Right lobe of liver (tissue), 6 donors: ENCODE measurements around the gene COMMD1. TPM values are rescaled to one million over a fixed set of nuclear protein-coding genes. Genes with fewer than 3 reads are reported as not detected.

Experiments used
- ATAC-seq, 4 donors: fragments of 200-7000 bp; cut with Tn5 transposase; one replicate each; pipeline ENCODE4 v1.9.1; 2020; ENCODE audit warnings: mild to moderate bottlenecking in 4 of 4, moderate library complexity in 4 of 4
- DNase-seq, 3 donors: peaks; one replicate each; pipeline ENCODE4 v3.0.0-alpha.2; 2020
- H3K27ac ChIP-seq, 3 donors: fragments of 200-600 bp; one replicate each; pipeline ENCODE4 v1.8.0; 2022
- H3K27me3 ChIP-seq, 2 donors: fragments of 200-600 bp; one replicate each; pipeline ENCODE4 v1.8.0; 2022
- H3K36me3 ChIP-seq, 4 donors: fragments of 200-600 bp; sonication (generic) in 1 of 4; one replicate each; pipeline versions ENCODE4 v1.5.1 to v1.8.0; 2017 to 2022; ENCODE audit warnings: control low read depth in 1 of 4
- H3K4me1 ChIP-seq, 4 donors: fragments of 200-600 bp; sonication (generic) in 1 of 4; one replicate each; pipeline versions ENCODE4 v1.5.1 to v1.8.0; 2017 to 2022; ENCODE audit warnings: control low read depth in 1 of 4
- H3K4me3 ChIP-seq, 3 donors: fragments of 200-600 bp; one replicate each; pipeline ENCODE4 v1.8.0; 2022
- H3K9me3 ChIP-seq, 4 donors: fragments of 200-600 bp; sonication (generic) in 1 of 4; one replicate each; pipeline versions ENCODE4 v1.5.1 to v1.8.0; 2017 to 2022; ENCODE audit warnings: control low read depth in 1 of 4
- POLR2A ChIP-seq: fragments of 450-650 bp; IDR thresholded peaks from one replicate; pipeline ENCODE4 v1.6.1; 2017; ENCODE audit warnings: antibody characterized with exemption, mild to moderate bottlenecking
- WGBS: methylation state at CpG from one replicate; pipeline ENCODE4 v1.1.6; 2018; ENCODE audit warnings: low coverage, low lambda C conversion rate; ENCODE audit not compliant: insufficient coverage; ENCODE audit errors: missing lambda C conversion rate; 5-methylcytosine and 5-hydroxymethylcytosine counted together
- intact Hi-C, 2 donors: fragments of 100-400 bp; cut with DNase I; formaldehyde crosslinking; loops; one replicate each; pipeline versions ENCODE4 v1.11.2 to v1.14.1; 2022
- total RNA-seq, 6 experiments: library from RNA; depleted of rRNA in 2 of 6; stranded (reverse); fragments of >200 nt in 2 of 6; fragmentation: NEBNext Ultra II Directional in 3 of 6; extraction: Animal tissue kit (Norgen Biotek cat#: 25700) in 3 of 6; gene quantifications; one replicate each; pipeline versions ENCODE4 v1.1.0 to v1.2.4, GENCODE V29; 2016 to 2023
- TF ChIP-seq, protein P1 (sequence below), 4 donors: fragments of 200-600 bp in 3 of 4; fragments of 450-650 bp in 1 of 4; IDR thresholded peaks; one replicate each; pipeline versions ENCODE4 v1.5.1 to v1.8.0; 2016 to 2022; ENCODE audit warnings: antibody characterized with exemption in 4 of 4, mild to moderate bottlenecking in 2 of 4
- donor health status: DM: no; HTN: yes; CAD: no.
- donor health status: DM: no; HTN: no; CAD: no.
- donor health status: DM: no; HTN: no; CAD: no.
- donor health status: DM: no; HTN: yes; CAD: no.
- donor health status: DM: no; HTN: yes; CAD: no.

The COMMD1 gene
- total RNA-seq, 6 experiments from 2014 or later = 17.2 to 21.6 (median 18.7) TPM

DNA sequence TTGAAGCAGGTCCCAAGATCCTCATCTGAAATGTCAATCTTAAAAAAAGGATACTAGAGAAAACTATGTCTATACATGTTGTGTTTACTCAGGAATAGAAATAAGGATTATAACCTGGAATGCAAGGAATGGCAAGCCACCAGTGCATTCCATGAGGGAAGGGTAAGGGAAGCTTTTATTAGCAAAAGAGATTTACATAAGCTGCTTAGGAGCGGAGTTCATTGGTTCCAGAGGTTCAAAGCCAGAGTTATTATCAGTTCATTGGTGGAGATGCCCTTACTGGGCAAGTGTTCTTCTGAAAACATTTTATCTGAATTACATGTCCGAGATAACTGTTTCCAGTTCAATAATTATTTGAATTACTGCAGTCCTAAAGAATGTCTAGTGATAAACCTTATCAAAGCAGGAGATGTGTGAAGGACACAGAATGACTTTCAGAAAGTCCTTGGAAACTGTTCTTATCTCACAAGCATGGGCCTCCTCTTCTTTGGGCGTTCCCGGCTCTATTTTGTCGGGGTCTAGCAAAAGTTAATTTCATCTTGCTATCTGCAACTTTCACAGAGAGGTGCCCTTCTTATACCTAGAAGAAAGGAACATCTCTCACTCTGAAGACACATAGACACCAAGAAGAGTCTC lies 23.5 kb downstream of the COMMD1 start:
- WGBS = 87% methylated on average over 3 of the region's 5 CpGs
- no peak overlapping the region for H3K4me3 ChIP-seq
- H3K27me3 ChIP-seq = no peaks in the 10 kb centered on the region
- TF ChIP-seq, protein P1, sequence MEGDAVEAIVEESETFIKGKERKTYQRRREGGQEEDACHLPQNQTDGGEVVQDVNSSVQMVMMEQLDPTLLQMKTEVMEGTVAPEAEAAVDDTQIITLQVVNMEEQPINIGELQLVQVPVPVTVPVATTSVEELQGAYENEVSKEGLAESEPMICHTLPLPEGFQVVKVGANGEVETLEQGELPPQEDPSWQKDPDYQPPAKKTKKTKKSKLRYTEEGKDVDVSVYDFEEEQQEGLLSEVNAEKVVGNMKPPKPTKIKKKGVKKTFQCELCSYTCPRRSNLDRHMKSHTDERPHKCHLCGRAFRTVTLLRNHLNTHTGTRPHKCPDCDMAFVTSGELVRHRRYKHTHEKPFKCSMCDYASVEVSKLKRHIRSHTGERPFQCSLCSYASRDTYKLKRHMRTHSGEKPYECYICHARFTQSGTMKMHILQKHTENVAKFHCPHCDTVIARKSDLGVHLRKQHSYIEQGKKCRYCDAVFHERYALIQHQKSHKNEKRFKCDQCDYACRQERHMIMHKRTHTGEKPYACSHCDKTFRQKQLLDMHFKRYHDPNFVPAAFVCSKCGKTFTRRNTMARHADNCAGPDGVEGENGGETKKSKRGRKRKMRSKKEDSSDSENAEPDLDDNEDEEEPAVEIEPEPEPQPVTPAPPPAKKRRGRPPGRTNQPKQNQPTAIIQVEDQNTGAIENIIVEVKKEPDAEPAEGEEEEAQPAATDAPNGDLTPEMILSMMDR (IDR thresholded peaks at IDR 0.05) = no peak
- no peak for TF ChIP-seq POLR2A
- no peak for DNase-seq
- no peaks in the 10 kb centered on the region for H3K36me3 ChIP-seq
- no peaks in the 10 kb centered on the region for H3K9me3 ChIP-seq
- intact Hi-C loops = loop anchor here in 1 of 2 donors (10.0 kb wide), 1 partner anchor 476 kb away; no protein-coding TSS in a partner anchor
- no peak for ATAC-seq
- H3K27ac ChIP-seq = no peak overlapping the region
- H3K4me1 ChIP-seq = no peaks in the 10 kb centered on the region

DNA sequence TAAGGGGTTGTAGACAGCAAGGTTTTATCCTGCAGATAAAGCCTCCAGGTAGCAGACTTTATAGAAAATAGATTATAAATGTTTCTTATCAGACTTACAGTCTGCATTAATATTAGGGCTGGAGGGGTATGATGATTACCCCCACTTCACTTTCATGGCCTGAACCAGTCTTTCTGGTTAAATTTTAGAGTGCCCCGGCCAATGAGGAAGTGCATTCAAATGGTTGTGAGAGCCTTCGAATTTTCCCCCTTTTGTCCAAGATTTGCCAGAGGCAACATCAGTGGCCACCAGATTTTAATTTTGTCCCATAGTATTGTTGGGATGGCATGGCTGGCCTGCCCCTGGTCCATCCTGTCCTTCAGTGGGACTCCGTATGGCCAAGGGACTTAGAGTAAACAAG lies 31.6 kb downstream of the COMMD1 start:
- no peak for ATAC-seq
- Histone ChIP-seq H3K4me3 (no peak overlapping the region), H3K27me3 (no peaks in the 10 kb centered on the region), H3K4me1 (peaks cover 0 to 3% (median 0%) of the 10 kb centered on the region in 4 donors), H3K36me3 (no peaks in the 10 kb centered on the region), H3K27ac (no peak overlapping the region), H3K9me3 (no peaks in the 10 kb centered on the region)
- no peak for TF ChIP-seq POLR2A
- TF ChIP-seq, protein P1 (IDR thresholded peaks at IDR 0.05) = no peak
- no peak for DNase-seq
- 86% methylated on average over 3 of the region's 3 CpGs for WGBS
- intact Hi-C loops = no loop called here

DNA sequence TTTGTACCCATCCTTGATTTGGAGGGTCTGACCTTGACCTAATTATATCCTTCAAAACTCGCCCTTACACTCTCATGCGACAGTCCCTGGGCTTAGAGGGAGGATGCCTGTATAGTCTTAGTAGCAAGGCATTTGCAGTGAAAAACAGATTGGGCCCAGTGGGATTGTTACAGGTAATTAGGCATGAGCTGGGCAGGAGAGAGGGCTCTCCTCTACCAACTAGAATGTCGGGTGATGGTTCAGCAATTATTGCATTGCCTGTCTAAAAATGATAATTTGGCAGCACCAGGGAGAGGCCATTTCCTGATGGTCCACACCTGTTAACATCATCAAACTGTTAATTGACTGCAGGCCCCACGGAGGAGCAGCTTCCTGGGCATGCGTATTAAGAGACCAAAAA lies 32.4 kb downstream of the COMMD1 start:
- no peak for ATAC-seq
- Histone ChIP-seq H3K27ac (no peak overlapping the region), H3K4me1 (peaks cover 0 to 3% (median 0%) of the 10 kb centered on the region in 4 donors), H3K9me3 (no peaks in the 10 kb centered on the region), H3K27me3 (no peaks in the 10 kb centered on the region), H3K36me3 (no peaks in the 10 kb centered on the region), H3K4me3 (no peak overlapping the region)
- DNase-seq = no peak
- no peak for TF ChIP-seq POLR2A
- TF ChIP-seq, protein P1 (IDR thresholded peaks at IDR 0.05) = no peak
- 79% methylated on average over 5 of the region's 5 CpGs for WGBS
- intact Hi-C loops = no loop called here

DNA sequence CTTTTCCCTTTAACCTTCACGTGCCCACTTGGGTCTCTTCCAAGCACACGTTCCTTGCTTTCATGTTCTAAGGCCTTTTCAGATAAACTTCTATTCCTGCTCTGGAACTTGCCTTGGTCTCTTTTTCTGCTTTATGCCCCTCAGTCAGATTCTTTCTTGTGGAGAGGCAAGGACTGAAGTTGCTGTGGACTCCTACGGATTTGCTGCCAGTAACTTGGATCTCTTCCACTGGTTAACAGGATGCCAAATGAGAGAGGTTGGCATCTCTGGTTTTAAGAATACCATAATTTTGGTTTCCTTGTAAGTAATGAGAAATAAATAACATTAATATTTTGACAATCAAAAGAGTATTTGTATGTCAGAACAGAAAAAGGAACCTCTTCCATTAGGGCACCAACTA lies 33.0 kb downstream of the COMMD1 start:
- Histone ChIP-seq H3K4me3 (no peak overlapping the region), H3K27me3 (no peaks in the 10 kb centered on the region), H3K9me3 (no peaks in the 10 kb centered on the region), H3K27ac (no peak overlapping the region), H3K36me3 (no peaks in the 10 kb centered on the region), H3K4me1 (peaks cover 0 to 3% (median 0%) of the 10 kb centered on the region in 4 donors)
- intact Hi-C loops = no loop called here
- WGBS = 27% methylated on average over 3 of the region's 3 CpGs
- DNase-seq (no peak), ATAC-seq (no peak)
- TF ChIP-seq POLR2A = no peak
- TF ChIP-seq, protein P1 (IDR thresholded peaks at IDR 0.05) = no peak
